Measurements from ENCODE around the gene ISL1.

ISL1 gene

DNA sequence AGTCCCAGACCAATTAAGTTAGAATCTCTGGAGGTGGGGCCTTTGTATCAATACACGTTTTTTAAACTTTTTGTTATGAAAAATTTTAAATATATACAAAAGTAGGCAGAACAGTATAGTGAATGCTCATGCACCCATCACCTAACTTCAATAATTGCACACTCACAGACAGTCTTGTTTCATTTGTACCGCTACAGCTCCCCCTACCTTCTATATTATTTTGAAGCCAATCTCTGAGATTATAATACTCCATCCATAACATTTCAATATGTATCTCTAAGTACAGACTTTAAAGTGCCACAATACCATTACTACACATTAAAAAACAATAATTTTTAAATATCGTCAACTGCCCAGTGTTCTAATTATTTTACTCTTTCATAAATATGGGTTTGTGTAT is 32.9 kb downstream of the ISL1 start:
- no peak for DNase-seq (ENCODE audit: low read depth, low spot score)
- no peak overlapping the region for H3K4me3 ChIP-seq (ENCODE audit: low read length)

DNA sequence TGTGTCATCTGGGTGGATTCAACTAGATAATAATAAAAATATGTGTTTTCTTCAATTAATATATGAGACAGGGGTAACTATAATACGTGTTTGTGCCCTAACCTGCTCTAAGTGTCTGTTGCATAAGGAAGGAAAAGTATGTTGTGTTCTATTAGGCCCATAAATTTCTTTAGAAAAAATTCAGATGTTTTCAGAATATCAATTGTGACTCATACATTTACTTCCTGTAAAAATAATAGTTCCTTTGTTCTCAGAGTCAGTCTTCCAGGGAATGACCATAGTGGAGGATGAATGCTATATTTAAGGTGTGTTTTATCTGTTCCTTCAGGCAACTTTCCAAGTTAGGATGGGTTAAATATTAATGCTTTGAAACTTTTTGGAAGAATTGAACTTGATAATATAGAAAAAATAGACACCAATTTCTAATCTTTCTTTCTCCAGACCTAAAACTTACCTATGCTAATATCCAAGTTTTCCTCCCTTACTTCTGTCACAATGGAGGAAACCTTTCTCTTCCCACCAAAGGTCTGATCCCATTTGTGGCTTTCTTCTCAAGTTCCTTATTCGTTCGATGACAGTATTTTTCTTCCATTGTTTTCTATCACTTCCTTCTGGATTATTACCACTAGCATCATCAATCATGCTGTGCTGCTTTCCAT is 49.9 kb downstream of the ISL1 start:
- no peak overlapping the region for H3K4me3 ChIP-seq (ENCODE audit: low read length)
- DNase-seq (ENCODE audit: low read depth, low spot score) = no peak

DNA sequence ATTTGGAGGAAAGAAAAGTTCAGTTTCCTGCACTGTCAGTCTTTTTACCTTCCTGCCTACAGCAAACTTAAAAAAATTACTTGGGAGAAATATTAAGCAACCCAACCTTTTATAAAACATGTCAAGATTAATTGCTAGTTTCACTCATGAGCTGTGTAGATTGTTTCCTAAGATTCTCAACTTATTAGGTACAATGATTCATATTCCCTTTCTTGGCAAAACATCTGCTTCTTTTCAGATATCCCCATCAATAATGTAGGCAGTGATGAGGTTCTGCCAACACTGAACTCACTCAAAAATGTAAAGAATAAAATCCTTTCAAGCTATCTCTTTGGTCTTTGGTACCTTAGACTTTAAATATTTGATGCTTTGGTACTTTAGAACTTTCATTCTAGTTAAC is 56.0 kb downstream of the ISL1 start:
- DNase-seq (ENCODE audit: low read depth, low spot score) = no peak
- H3K4me3 ChIP-seq (ENCODE audit: low read length) = no peak overlapping the region
